GM12878 (cell line): Measurements from ENCODE around the gene MAPK8IP1. TPM values are rescaled to one million over a fixed set of nuclear protein-coding genes. Genes with fewer than 3 reads are reported as not detected.

Experiments used
- ATAC-seq: fragments of 200-7000 bp; cut with Tn5 transposase; 3 replicates; pipeline ENCODE4 v1.9.1; 2020; ENCODE audit warnings: mild to moderate bottlenecking, moderate library complexity
- BruUV-seq: library from RNA; stranded (reverse); fragments of 400-500 nt; replicated peaks from 2 replicates; lab custom pipeline; 2021; lab: Mats Ljungman, UMichigan
- CTCF ChIA-PET: fragments of 300-600 bp; sonication (Branson Sonifier 250); formaldehyde crosslinking; extraction: SDS; loops from one replicate; lab custom pipeline; 2021; ENCODE audit warnings: inconsistent platforms; lab: Yijun Ruan, JAX
- POLR2A ChIA-PET: fragments of 350-600 bp; formaldehyde crosslinking; extraction: SDS; loops from one replicate; lab custom pipeline; 2021; ENCODE audit warnings: inconsistent platforms; lab: Charles Lee
- RAD21 ChIA-PET: fragments of 300-600 bp; sonication (Branson Sonifier 250); formaldehyde crosslinking; loops from one replicate; lab custom pipeline; 2023; ENCODE audit warnings: antibody characterized with exemption; ENCODE audit not compliant: unreplicated experiment; lab: Charles Lee
- SMC1A ChIA-PET: fragments of 300-600 bp; sonication (Branson Sonifier 250); formaldehyde crosslinking; loops from one replicate; lab custom pipeline; 2023; ENCODE audit not compliant: unreplicated experiment, uncharacterized antibody; lab: Charles Lee
- DNase-seq: peaks from one replicate; pipeline ENCODE4 v3.0.0-alpha.2; 2011; ENCODE audit warnings: low read depth, low spot score
- FAIRE-seq: peaks from 3 replicates; lab custom pipeline; 2011; peaks lifted over from hg19 to GRCh38; lab: Jason Lieb, UNC
- H2AFZ ChIP-seq: 2 replicates; pipeline ENCODE4 v1.6.0; 2011; ENCODE audit warnings: low read depth, low read length, control low read depth; ENCODE audit not compliant: control insufficient read depth
- H3K27ac ChIP-seq: 2 replicates; pipeline ENCODE4 v1.5.1; 2011; ENCODE audit warnings: control low read depth; ENCODE audit not compliant: control insufficient read depth, insufficient read depth
- H3K27me3 ChIP-seq, 2 experiments: replicated peaks in 1 of 2; 2 replicates each; pipeline versions ENCODE4 v1.6.0 to v1.6.1; 2011; ENCODE audit warnings: low read length in 1 of 2; ENCODE audit not compliant: control insufficient read depth in 2 of 2, insufficient read depth in 2 of 2
- H3K36me3 ChIP-seq, 2 experiments: 2 replicates each; pipeline ENCODE4 v1.5.1; 2011; ENCODE audit warnings: low read length in 1 of 2; ENCODE audit not compliant: control insufficient read depth in 2 of 2, insufficient read depth in 2 of 2
- H3K4me1 ChIP-seq: 2 replicates; pipeline ENCODE4 v1.6.1; 2011; ENCODE audit warnings: mild to moderate bottlenecking, low read length, moderate library complexity, mixed read lengths; ENCODE audit not compliant: control insufficient read depth, insufficient read depth
- H3K4me2 ChIP-seq: 2 replicates; pipeline ENCODE4 v1.6.0; 2011; ENCODE audit warnings: control low read depth; ENCODE audit not compliant: control insufficient read depth, insufficient read depth
- H3K4me3 ChIP-seq: fragments of 200-600 bp; sonication (generic); 2 replicates; pipeline ENCODE4 v1.5.1; 2016
- H3K79me2 ChIP-seq: 2 replicates; pipeline ENCODE4 v1.6.0; 2011; ENCODE audit warnings: low read length; ENCODE audit not compliant: control insufficient read depth, insufficient read depth
- H3K9ac ChIP-seq: 2 replicates; pipeline ENCODE4 v1.8.0; 2011; ENCODE audit warnings: low read length, control low read depth, mixed read lengths; ENCODE audit not compliant: control insufficient read depth, insufficient read depth
- H3K9me3 ChIP-seq: replicated peaks from 3 replicates; pipeline ENCODE4 v1.5.1; 2011; ENCODE audit warnings: mild to moderate bottlenecking, low read length; ENCODE audit not compliant: control insufficient read depth, insufficient read depth
- H4K20me1 ChIP-seq: 2 replicates; pipeline ENCODE4 v1.6.0; 2011; ENCODE audit not compliant: control insufficient read depth, insufficient read depth
- E4F1 ChIP-seq: fragments of 450-650 bp; IDR thresholded peaks from 2 replicates; pipeline ENCODE4 v1.6.1; 2018; ENCODE audit warnings: borderline replicate concordance, mild to moderate bottlenecking; ENCODE audit not compliant: partially characterized antibody
- MEF2B ChIP-seq: fragments of 450-650 bp; IDR thresholded peaks from 2 replicates; pipeline ENCODE4 v1.6.1; 2018; ENCODE audit warnings: mild to moderate bottlenecking, moderate library complexity; ENCODE audit not compliant: partially characterized antibody, poor library complexity, severe bottlenecking
- NR2C1 ChIP-seq: fragments of 450-650 bp; IDR thresholded peaks from 2 replicates; pipeline ENCODE4 v1.6.1; 2017; ENCODE audit warnings: antibody characterized with exemption, mild to moderate bottlenecking, moderate library complexity
- RB1 ChIP-seq: fragments of 450-650 bp; formaldehyde crosslinking; IDR thresholded peaks from 2 replicates; pipeline ENCODE4 v1.6.1; 2017; ENCODE audit warnings: mild to moderate bottlenecking, borderline replicate concordance
- RELB ChIP-seq: fragments of 450-650 bp; IDR thresholded peaks from 2 replicates; pipeline ENCODE4 v1.6.1; 2017; ENCODE audit warnings: low read depth, mild to moderate bottlenecking, moderate library complexity
- WGBS: methylation state at CpG from one replicate; pipeline ENCODE4 v1.1.6; 2016; ENCODE audit warnings: low lambda C conversion rate; ENCODE audit not compliant: insufficient replicate concordance, insufficient coverage; ENCODE audit errors: missing lambda C conversion rate; 5-methylcytosine and 5-hydroxymethylcytosine counted together
- in situ Hi-C: fragments of 300-500 bp; cut with MboI; formaldehyde crosslinking; loops from 9 replicates; pipeline ENCODE4 v1.14.3; 2018; ENCODE audit warnings: mixed read lengths
- intact Hi-C: fragments of 100-400 bp; cut with micrococcal nuclease; formaldehyde crosslinking; loops from one replicate; pipeline ENCODE4 v1.14.2; 2022; ENCODE audit not compliant: unreplicated experiment
- polyA plus RNA-seq, 11 experiments: library from polyadenylated mRNA; depleted of rRNA in 4 of 11; unstranded in 6 of 11; stranded (reverse) in 5 of 11; fragments of >200 nt; fragmentation: Nextera tagmentation in 4 of 11; fragmentation: Illumina TruSeq in 1 of 11; extraction: Ambion mirVana in 4 of 11; extraction: Trizol in 1 of 11; gene quantifications; 1 replicate in 1 of 11; 2 replicates in 10 of 11; pipeline versions ENCODE4 v1.2.1 to v1.2.3, GENCODE V29; 2011 to 2016; ENCODE audit warnings: inconsistent platforms in 2 of 11, missing spikeins in 2 of 11, low read depth in 1 of 11
- total RNA-seq, 4 experiments: library from RNA; depleted of rRNA in 3 of 4; stranded (reverse); fragments of >200 nt in 3 of 4; fragmentation: Illumina TruSeq in 1 of 4; extraction: Trizol in 1 of 4; gene quantifications; 2 replicates each; pipeline versions ENCODE4 v1.2.1 to v1.2.3, GENCODE V29; 2013 to 2021

MAPK8IP1 gene
- total and polyA plus RNA-seq, 10 of the 15 experiments (the other 5 are each of a cell fraction or from before 2014, with no cell fraction given) = 0.04 to 0.44 (median 0.11) TPM; not detected in 2

GRCh38 chr11:45902452-45903380 is 17.3 kb downstream of the MAPK8IP1 start (continued):
- no peak for TF ChIP-seq RELB
- TF ChIP-seq MEF2B = no peak
- no peak for TF ChIP-seq RB1

- Histone ChIP-seq H2AFZ (no peak overlapping the region), H3K9ac (no peak overlapping the region), H3K4me1 (no peaks in the 10 kb centered on the region), H3K27ac (no peak overlapping the region), H3K9me3 (no peaks in the 10 kb centered on the region), H4K20me1 (no peaks in the 10 kb centered on the region), H3K4me3 (no peak overlapping the region), H3K27me3 (peaks cover 0 to 1% of the 10 kb centered on the region in 2 experiments; a peak in 3 of 4 replicates), H3K36me3 (peaks cover 0 to under 1% of the 10 kb centered on the region in 2 experiments; a peak in 2 of 4 replicates), H3K4me2 (no peak overlapping the region), H3K79me2 (no peaks in the 10 kb centered on the region)
- RAD21 ChIA-PET = no interaction called here
- no peak for TF ChIP-seq NR2C1
- TF ChIP-seq E4F1 = no peak
- POLR2A ChIA-PET = no interaction called here
- intact Hi-C loops = no loop called here
- no TSS peak for BruUV-seq
- WGBS = 76% methylated on average over 15 of the region's 15 CpGs
- DNase-seq (no peak), ATAC-seq (no peak), FAIRE-seq (no peak)
- in situ Hi-C loops = no loop called here
- SMC1A ChIA-PET = interaction anchor here (0.6 kb wide), 1 partner anchor 102 kb away, joined by 3 read pairs; no protein-coding TSS in a partner anchor
- CTCF ChIA-PET = no interaction called here
These were observed 19.0 kb downstream of the MAPK8IP1 start for GRCh38 chr11:45904309-45904915.
